Activated CD4-positive, alpha-beta memory T cell treated with anti-CD3 and anti-CD28 coated beads for 36 hours (primary cell): ENCODE results near the gene PLEKHO1. TPM values are rescaled to one million over a fixed set of nuclear protein-coding genes. Genes with fewer than 3 reads are reported as not detected.
"Not testable (repeated sequence)": the region's sequence is repeated elsewhere in the genome, so short reads cannot be mapped to it uniquely, and the experiment has no call there.

ENCODE experiments used
- CTCF ChIA-PET: fragments of 350-600 bp; sonication (Branson Sonifier 250); formaldehyde crosslinking; loops from one replicate; lab custom pipeline; 2021; ENCODE audit warnings: antibody characterized with exemption, inconsistent platforms; lab: Charles Lee
- POLR2A ChIA-PET: fragments of 350-600 bp; sonication (Branson Sonifier 250); formaldehyde crosslinking; loops from one replicate; lab custom pipeline; 2021; ENCODE audit warnings: antibody characterized with exemption; lab: Charles Lee
- DNase-seq: peaks from one replicate; pipeline ENCODE4 v3.0.0-alpha.2; 2020
- H3K27ac Mint-ChIP-seq: one replicate; pipeline ENCODE4 v1.8.0; 2021; ENCODE audit warnings: mixed read lengths
- H3K27me3 Mint-ChIP-seq: one replicate; pipeline ENCODE4 v1.8.0; 2021; ENCODE audit warnings: mixed read lengths
- H3K36me3 Mint-ChIP-seq: one replicate; pipeline ENCODE4 v1.8.0; 2021; ENCODE audit warnings: mixed read lengths
- H3K4me1 Mint-ChIP-seq: one replicate; pipeline ENCODE4 v1.8.0; 2021; ENCODE audit warnings: low read depth, mixed read lengths
- H3K4me3 Mint-ChIP-seq: one replicate; pipeline ENCODE4 v1.8.0; 2021; ENCODE audit warnings: mild to moderate bottlenecking, mixed read lengths
- H3K9me3 Mint-ChIP-seq: one replicate; pipeline ENCODE4 v1.8.0; 2021; ENCODE audit warnings: mixed read lengths
- intact Hi-C: fragments of 100-400 bp; cut with micrococcal nuclease; formaldehyde crosslinking; loops from one replicate; pipeline ENCODE4 v1.15.1; 2023
- total RNA-seq, 2 experiments: library from RNA; stranded (reverse); gene quantifications; one replicate each; pipeline ENCODE4 v1.2.3, GENCODE V29; 2021

The PLEKHO1 gene
- total RNA-seq, 2 experiments from 2014 or later: 28.7 to 31.8 TPM

DNA sequence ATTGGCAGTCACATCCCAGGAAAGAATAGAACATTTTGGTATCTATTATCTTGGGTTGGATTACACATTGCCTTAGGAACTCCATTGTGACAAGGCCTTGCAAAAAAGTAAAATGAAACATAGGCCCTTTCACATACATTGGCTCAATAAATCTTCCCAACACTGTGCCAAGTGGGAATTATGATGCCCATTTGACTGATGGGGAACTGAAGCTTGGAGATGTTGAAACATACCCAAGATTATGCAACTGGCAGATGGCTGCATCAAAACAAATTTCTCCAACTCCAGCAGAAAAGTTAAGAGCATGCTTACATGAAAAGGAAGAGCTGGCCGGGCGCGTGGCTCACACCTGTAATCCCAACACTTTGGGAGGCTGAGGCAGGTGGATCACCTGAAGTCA lies 26.9 kb downstream of the PLEKHO1 start:
- ChIA-PET CTCF (interaction anchor here (2.7 kb wide), 1 partner anchor 11 kb away, joined by 10 read pairs; no protein-coding TSS in a partner anchor), POLR2A (no interaction called here)
- DNase-seq: no peak
- no peaks in the 10 kb centered on the region for H3K36me3 Mint-ChIP-seq
- no peak overlapping the region for H3K27ac Mint-ChIP-seq
- H3K9me3 Mint-ChIP-seq: no peaks in the 10 kb centered on the region
- intact Hi-C loops: no loop called here
- no peak overlapping the region for H3K4me3 Mint-ChIP-seq
- H3K27me3 Mint-ChIP-seq: no peaks in the 10 kb centered on the region
- no peaks in the 10 kb centered on the region for H3K4me1 Mint-ChIP-seq

DNA sequence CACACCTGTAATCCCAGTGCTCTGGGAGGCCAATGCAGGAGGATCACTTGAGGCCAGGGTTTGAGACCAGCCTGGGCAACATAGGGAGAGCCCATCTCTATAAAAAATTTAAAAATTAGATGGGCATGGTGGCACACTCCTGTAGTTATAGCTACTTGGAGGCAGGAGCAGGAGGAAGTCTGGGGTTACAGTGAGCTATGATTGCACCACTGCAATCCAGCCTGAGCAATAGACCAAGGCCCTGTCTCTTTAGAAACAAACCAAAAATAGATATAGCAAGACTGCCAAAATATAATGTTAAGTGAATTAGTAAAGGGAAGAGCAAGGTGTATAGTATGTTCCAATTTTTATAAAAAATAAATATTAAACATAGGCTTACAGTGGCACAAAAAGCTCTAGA lies 28.8 kb downstream of the PLEKHO1 start:
- H3K4me1 Mint-ChIP-seq: no peaks in the 10 kb centered on the region
- H3K27me3 Mint-ChIP-seq: no peaks in the 10 kb centered on the region
- intact Hi-C loops: no loop called here
- H3K27ac Mint-ChIP-seq: no peak overlapping the region
- H3K4me3 Mint-ChIP-seq: no peak overlapping the region
- no peaks in the 10 kb centered on the region for H3K9me3 Mint-ChIP-seq
- no peak for DNase-seq
- CTCF ChIA-PET: interaction anchor here (0.7 to 2.7 kb wide), 5 partner anchors 9 to 105 kb away, joined by 3 to 18 read pairs (median 5); no protein-coding TSS in a partner anchor
- POLR2A ChIA-PET: no interaction called here
- no peaks in the 10 kb centered on the region for H3K36me3 Mint-ChIP-seq

- Mint-ChIP-seq H3K27me3 (no peaks in the 10 kb centered on the region), H3K36me3 (no peaks in the 10 kb centered on the region), H3K9me3 (no peaks in the 10 kb centered on the region), H3K27ac (no peak overlapping the region), H3K4me1 (no peaks in the 10 kb centered on the region), H3K4me3 (no peak overlapping the region)
- intact Hi-C loops: no loop called here
- ChIA-PET POLR2A (no interaction called here), CTCF (no interaction called here)
- DNase-seq: no peak
These were observed 30.2 kb downstream of the PLEKHO1 start for GRCh38 chr1:150179867-150180266.

GRCh38 chr1:150180474-150180873 lies 30.8 kb downstream of the PLEKHO1 start:
- Mint-ChIP-seq H3K4me3 (no peak overlapping the region), H3K27me3 (no peaks in the 10 kb centered on the region), H3K9me3 (no peaks in the 10 kb centered on the region), H3K27ac (no peak overlapping the region), H3K36me3 (no peaks in the 10 kb centered on the region), H3K4me1 (no peaks in the 10 kb centered on the region)
- POLR2A ChIA-PET: no interaction called here
- intact Hi-C loops: no loop called here
- no peak for DNase-seq
- CTCF ChIA-PET: no interaction called here

GRCh38 chr1:150182247-150182646 lies 32.5 kb downstream of the PLEKHO1 start:
- no peak overlapping the region for H3K4me3 Mint-ChIP-seq
- intact Hi-C loops: no loop called here
- DNase-seq: no peak
- H3K4me1 Mint-ChIP-seq: peaks cover 7% of the 10 kb centered on the region
- H3K9me3 Mint-ChIP-seq: no peaks in the 10 kb centered on the region
- no peaks in the 10 kb centered on the region for H3K27me3 Mint-ChIP-seq
- ChIA-PET POLR2A (no interaction called here), CTCF (no interaction called here)
- no peaks in the 10 kb centered on the region for H3K36me3 Mint-ChIP-seq
- no peak overlapping the region for H3K27ac Mint-ChIP-seq

DNA sequence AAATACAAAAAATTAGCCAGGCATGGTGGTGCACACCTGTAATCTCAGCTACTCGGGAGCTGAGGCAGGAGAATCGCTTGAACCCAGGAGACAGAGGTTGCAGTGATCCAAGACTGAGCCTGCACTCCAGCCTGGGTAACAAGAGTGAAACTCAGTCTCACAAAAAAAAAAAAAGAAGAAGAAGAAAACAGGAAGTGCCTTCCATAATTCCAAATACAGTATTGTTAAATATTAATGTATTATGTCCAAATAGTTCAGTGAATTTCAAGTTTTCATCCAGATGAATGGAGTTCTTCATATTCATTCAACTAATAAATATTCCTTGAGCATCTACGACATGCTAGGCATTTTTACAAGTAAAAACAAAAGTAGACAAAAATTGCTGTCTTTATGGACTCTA lies 33.3 kb downstream of the PLEKHO1 start:
- H3K36me3 Mint-ChIP-seq: no peaks in the 10 kb centered on the region
- no peak for DNase-seq
- H3K27me3 Mint-ChIP-seq: no peaks in the 10 kb centered on the region
- CTCF ChIA-PET: interaction anchor here (1.4 kb wide), 2 partner anchors 14 to 110 kb away, joined by 5 to 10 read pairs; no protein-coding TSS in a partner anchor
- H3K9me3 Mint-ChIP-seq: no peaks in the 10 kb centered on the region
- POLR2A ChIA-PET: no interaction called here
- H3K4me1 Mint-ChIP-seq: peaks cover 14% of the 10 kb centered on the region
- no peak overlapping the region for H3K27ac Mint-ChIP-seq
- no peak overlapping the region for H3K4me3 Mint-ChIP-seq
- intact Hi-C loops: no loop called here

- DNase-seq: no peak
- no peak overlapping the region for H3K27ac Mint-ChIP-seq
- CTCF ChIA-PET: interaction anchor here (0.6 to 2.9 kb wide), 2 partner anchors 112 to 145 kb away, joined by 4 to 73 read pairs; no protein-coding TSS in a partner anchor
- no peaks in the 10 kb centered on the region for H3K9me3 Mint-ChIP-seq
- H3K27me3 Mint-ChIP-seq: no peaks in the 10 kb centered on the region
- H3K4me3 Mint-ChIP-seq: no peak overlapping the region
- peaks cover 14% of the 10 kb centered on the region for H3K4me1 Mint-ChIP-seq
- POLR2A ChIA-PET: interaction anchor here (2.4 kb wide), 1 partner anchor 297 kb away, joined by 16 read pairs; a partner anchor contains a TSS
- H3K36me3 Mint-ChIP-seq: no peaks in the 10 kb centered on the region
- intact Hi-C loops: no loop called here
These were observed 35.8 kb downstream of the PLEKHO1 start for GRCh38 chr1:150185481-150185880.

DNA sequence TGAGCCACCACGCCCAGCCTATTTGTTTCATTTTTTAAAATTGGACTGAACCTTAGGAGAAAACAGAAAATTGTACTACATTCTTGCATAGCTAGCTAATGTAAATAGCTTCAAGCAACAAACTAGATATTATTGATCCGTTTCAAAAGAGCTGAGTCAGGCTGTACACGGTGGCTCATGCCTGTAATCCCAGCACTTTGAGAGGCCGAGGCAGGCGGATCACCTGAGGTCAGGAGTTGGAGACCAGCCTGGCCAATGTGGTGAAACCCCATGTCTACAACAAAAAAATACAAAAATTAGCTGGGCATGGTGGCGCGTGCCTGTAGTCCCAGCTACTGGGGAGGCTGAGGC lies 36.7 kb downstream of the PLEKHO1 start:
- CTCF ChIA-PET: interaction anchor here (0.8 to 2.9 kb wide), 16 partner anchors 8 to 302 kb away, joined by 3 to 73 read pairs (median 14); partner anchors contain the start of genes OTUD7B and VPS45
- Mint-ChIP-seq H3K4me1 (peaks cover 14% of the 10 kb centered on the region), H3K27ac (peak overlapping the region; percentile 56)
- not testable (repeated sequence) for H3K36me3 Mint-ChIP-seq, H3K4me3 Mint-ChIP-seq, DNase-seq, H3K9me3 Mint-ChIP-seq, H3K27me3 Mint-ChIP-seq
- intact Hi-C loops: loop anchor here (2.0 kb wide), 1 partner anchor 224 kb away; no protein-coding TSS in a partner anchor
- POLR2A ChIA-PET: interaction anchor here (1.6 to 2.4 kb wide), 2 partner anchors 24 to 298 kb away, joined by 4 to 16 read pairs; a partner anchor contains a TSS

DNA sequence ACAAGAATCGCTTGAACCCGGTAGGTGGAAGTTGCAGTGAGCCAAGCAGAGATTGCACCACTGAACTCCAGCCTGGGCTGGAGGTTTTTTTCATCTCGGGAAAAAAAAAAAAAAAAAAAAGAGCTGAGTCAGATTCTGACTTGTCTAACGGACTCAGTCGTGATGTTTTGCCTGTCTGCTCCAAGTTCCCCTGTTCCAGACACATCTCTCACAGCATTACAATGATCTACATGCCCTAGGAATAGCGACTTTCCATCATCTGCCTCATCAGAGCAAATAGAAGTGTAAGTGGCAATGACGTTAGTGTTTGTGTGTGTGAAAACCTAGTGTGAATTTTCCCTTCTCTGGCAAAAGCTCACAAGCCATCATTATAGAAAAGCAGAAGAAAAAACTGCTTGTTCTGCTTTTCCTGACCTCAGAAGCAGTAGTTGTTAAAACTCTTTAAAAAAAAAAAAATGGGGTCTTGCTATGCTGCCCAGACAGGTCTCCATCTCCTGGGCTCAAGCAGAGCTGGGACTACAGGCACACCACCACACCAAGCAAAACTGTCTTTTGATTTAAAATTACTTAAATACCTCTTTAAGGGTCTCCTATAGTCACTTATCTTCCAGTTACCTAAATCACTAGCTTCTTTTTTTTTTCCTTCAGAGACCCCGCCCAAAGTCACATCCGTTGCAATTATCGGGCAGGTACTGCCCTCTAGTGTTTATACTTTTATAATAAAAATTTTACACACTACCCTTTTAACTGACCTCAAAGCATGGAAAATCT lies 37.3 kb downstream of the PLEKHO1 start:
- DNase-seq: peak; percentile 19
- intact Hi-C loops: loop anchor here (1.0 to 2.0 kb wide), 2 partner anchors 114 to 224 kb away; no protein-coding TSS in a partner anchor
- Mint-ChIP-seq H3K36me3 (no peaks in the 10 kb centered on the region), H3K9me3 (no peaks in the 10 kb centered on the region), H3K4me3 (peak overlapping the region; percentile 44), H3K27me3 (no peaks in the 10 kb centered on the region), H3K27ac (peak overlapping the region; percentile 56), H3K4me1 (peaks cover 14% of the 10 kb centered on the region)
- ChIA-PET POLR2A (interaction anchor here (0.6 to 2.4 kb wide), 5 partner anchors 24 to 299 kb away, joined by 3 to 16 read pairs (median 4); partner anchors contain the start of gene PLEKHO1), CTCF (interaction anchor here (0.6 to 2.9 kb wide), 40 partner anchors 9 to 306 kb away, joined by 3 to 73 read pairs (median 4); partner anchors contain the start of genes OTUD7B, PLEKHO1 and VPS45)

GRCh38 chr1:150187560-150187931 lies 37.8 kb downstream of the PLEKHO1 start:
- POLR2A ChIA-PET: interaction anchor here (1.3 to 2.4 kb wide), 4 partner anchors 25 to 300 kb away, joined by 4 to 16 read pairs (median 4); partner anchors contain the start of gene PLEKHO1
- H3K4me1 Mint-ChIP-seq: peaks cover 14% of the 10 kb centered on the region
- H3K27ac Mint-ChIP-seq: peak overlapping the region; percentile 44
- H3K4me3 Mint-ChIP-seq: no peak overlapping the region
- H3K36me3 Mint-ChIP-seq: no peaks in the 10 kb centered on the region
- intact Hi-C loops: loop anchor here (1.0 to 2.0 kb wide), 2 partner anchors 114 to 225 kb away; no protein-coding TSS in a partner anchor
- no peaks in the 10 kb centered on the region for H3K27me3 Mint-ChIP-seq
- no peaks in the 10 kb centered on the region for H3K9me3 Mint-ChIP-seq
- DNase-seq: no peak
- CTCF ChIA-PET: interaction anchor here (0.6 to 2.9 kb wide), 36 partner anchors 8 to 304 kb away, joined by 3 to 73 read pairs (median 4); partner anchors contain the start of genes OTUD7B, PLEKHO1 and VPS45

DNA sequence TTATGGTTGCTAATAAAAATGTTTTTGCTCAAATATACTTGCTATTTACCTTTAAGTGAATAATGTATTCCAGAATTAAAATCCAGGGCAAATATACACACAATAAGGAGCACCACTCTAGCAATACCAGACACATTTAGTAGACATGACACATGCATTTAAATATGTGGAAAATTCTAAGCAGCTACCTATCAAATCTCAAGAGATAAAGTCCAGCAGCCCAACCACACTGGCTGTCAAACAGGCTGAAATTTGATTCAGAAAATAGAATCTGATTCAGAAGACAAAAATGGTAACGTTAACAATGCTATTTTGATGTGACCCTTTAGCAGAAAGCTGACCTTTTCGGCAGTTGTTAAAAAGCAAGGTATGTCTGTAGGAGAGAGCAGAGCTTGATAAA lies 42.3 kb downstream of the PLEKHO1 start:
- intact Hi-C loops: no loop called here
- Mint-ChIP-seq H3K36me3 (no peaks in the 10 kb centered on the region), H3K9me3 (no peaks in the 10 kb centered on the region), H3K27me3 (no peaks in the 10 kb centered on the region), H3K4me3 (no peak overlapping the region), H3K4me1 (peaks cover 9% of the 10 kb centered on the region), H3K27ac (no peak overlapping the region)
- no peak for DNase-seq
- ChIA-PET CTCF (no interaction called here), POLR2A (no interaction called here)

- no peak for DNase-seq
- H3K9me3 Mint-ChIP-seq: no peaks in the 10 kb centered on the region
- H3K4me1 Mint-ChIP-seq: no peaks in the 10 kb centered on the region
- ChIA-PET CTCF (no interaction called here), POLR2A (no interaction called here)
- intact Hi-C loops: no loop called here
- no peak overlapping the region for H3K4me3 Mint-ChIP-seq
- H3K36me3 Mint-ChIP-seq: no peaks in the 10 kb centered on the region
- H3K27ac Mint-ChIP-seq: no peak overlapping the region
- H3K27me3 Mint-ChIP-seq: no peaks in the 10 kb centered on the region
These were observed 44.8 kb downstream of the PLEKHO1 start for GRCh38 chr1:150194381-150195031.
